SK-N-SH treated with all-trans-retinoic acid at 6 μM for 48 hours (cell line): ENCODE results near the gene DGKE.

Source experiments
- ATAC-seq: fragments of 200-7000 bp; cut with Tn5 transposase; 3 replicates; pipeline ENCODE4 v1.9.1; 2020; ENCODE audit warnings: mild to moderate bottlenecking, moderate library complexity
- ARNTL ChIP-seq: fragments of 450-650 bp; formaldehyde crosslinking; IDR thresholded peaks from 2 replicates; pipeline ENCODE4 v1.5.0; 2020; ENCODE audit warnings: low read depth, mild to moderate bottlenecking, moderate library complexity, borderline replicate concordance
- BACH2 ChIP-seq: fragments of 250-450 bp; sonication (Bioruptor Pico); IDR thresholded peaks from 2 replicates; pipeline ENCODE4 v1.9.0; 2021; ENCODE audit warnings: mild to moderate bottlenecking, borderline replicate concordance
- CSDC2 ChIP-seq: fragments of 250-450 bp; sonication (Bioruptor Pico); IDR thresholded peaks from 2 replicates; pipeline ENCODE4 v1.5.0; 2020; ENCODE audit warnings: mild to moderate bottlenecking, moderate library complexity
- CSRNP3 ChIP-seq: fragments of 250-450 bp; sonication (Bioruptor Pico); IDR thresholded peaks from 2 replicates; pipeline ENCODE4 v1.5.1; 2021; ENCODE audit warnings: mild to moderate bottlenecking, moderate library complexity
- ESRRG ChIP-seq: fragments of 250-450 bp; sonication (Bioruptor Pico); IDR thresholded peaks from 2 replicates; pipeline ENCODE4 v1.6.1; 2021; ENCODE audit warnings: mild to moderate bottlenecking
- GLIS3 ChIP-seq: fragments of 250-450 bp; sonication (Bioruptor Pico); IDR thresholded peaks from 2 replicates; pipeline ENCODE4 v1.5.0; 2020; ENCODE audit warnings: mild to moderate bottlenecking, moderate library complexity
- ISL1 ChIP-seq: fragments of 250-450 bp; sonication (Bioruptor Pico); IDR thresholded peaks from 2 replicates; pipeline ENCODE4 v2.1.2; 2022; ENCODE audit warnings: mild to moderate bottlenecking, moderate library complexity
- OSR1 ChIP-seq: fragments of 250-450 bp; sonication (Bioruptor Pico); IDR thresholded peaks from 2 replicates; pipeline ENCODE4 v1.8.0; 2022; ENCODE audit warnings: moderate library complexity, mild to moderate bottlenecking, inconsistent platforms
- PATZ1 ChIP-seq: fragments of 250-450 bp; sonication (Bioruptor Pico); IDR thresholded peaks from 2 replicates; pipeline ENCODE4 v1.8.0; 2020; ENCODE audit warnings: mild to moderate bottlenecking, moderate library complexity, borderline replicate concordance
- PPARA ChIP-seq: fragments of 250-450 bp; sonication (Bioruptor Pico); IDR thresholded peaks from 2 replicates; pipeline ENCODE4 v1.5.0; 2020; ENCODE audit warnings: mild to moderate bottlenecking, borderline replicate concordance
- RARB ChIP-seq: fragments of 250-450 bp; sonication (Bioruptor Pico); IDR thresholded peaks from 2 replicates; pipeline ENCODE4 v1.8.0; 2021; ENCODE audit warnings: mild to moderate bottlenecking, moderate library complexity
- SNAI2 ChIP-seq: fragments of 250-450 bp; sonication (Bioruptor Pico); IDR thresholded peaks from 2 replicates; pipeline ENCODE4 v1.5.0; 2020; ENCODE audit warnings: mild to moderate bottlenecking, moderate library complexity
- TCF4 ChIP-seq: fragments of 250-450 bp; sonication (Bioruptor Pico); IDR thresholded peaks from 2 replicates; pipeline ENCODE4 v1.8.0; 2021; ENCODE audit warnings: mild to moderate bottlenecking, moderate library complexity, borderline replicate concordance
- TOX ChIP-seq: fragments of 250-450 bp; sonication (Bioruptor Pico); IDR thresholded peaks from 2 replicates; pipeline ENCODE4 v1.8.0; 2021; ENCODE audit warnings: mild to moderate bottlenecking, moderate library complexity, borderline replicate concordance
- ZC3H10 ChIP-seq: fragments of 250-450 bp; sonication (Bioruptor Pico); IDR thresholded peaks from 2 replicates; pipeline ENCODE4 v1.5.1; 2021; ENCODE audit warnings: mild to moderate bottlenecking, moderate library complexity
- ZFP3 ChIP-seq: fragments of 250-450 bp; sonication (Bioruptor Pico); IDR thresholded peaks from 2 replicates; pipeline ENCODE4 v1.5.0; 2020; ENCODE audit warnings: mild to moderate bottlenecking, moderate library complexity
- ZFP30 ChIP-seq: fragments of 450-650 bp; formaldehyde crosslinking; IDR thresholded peaks from 2 replicates; pipeline ENCODE4 v1.5.0; 2022; ENCODE audit warnings: mild to moderate bottlenecking, moderate library complexity
- ZNF565 ChIP-seq: fragments of 450-650 bp; formaldehyde crosslinking; conservative IDR thresholded peaks from 2 replicates; pipeline ENCODE4 v1.5.0; 2020; ENCODE audit warnings: low read depth, mild to moderate bottlenecking, moderate library complexity
- ZNF70 ChIP-seq: fragments of 450-650 bp; formaldehyde crosslinking; IDR thresholded peaks from 2 replicates; pipeline ENCODE4 v1.5.0; 2020; ENCODE audit warnings: mild to moderate bottlenecking, moderate library complexity
- ZNF8 ChIP-seq: fragments of 450-650 bp; formaldehyde crosslinking; IDR thresholded peaks from 2 replicates; pipeline ENCODE4 v1.5.0; 2020; ENCODE audit warnings: mild to moderate bottlenecking, moderate library complexity
- TF ChIP-seq, protein P1 (sequence below): fragments of 250-450 bp; sonication (Bioruptor Pico); IDR thresholded peaks from 2 replicates; pipeline ENCODE4 v1.8.0; 2021; ENCODE audit warnings: low read depth, mild to moderate bottlenecking, moderate library complexity, borderline replicate concordance
- TF ChIP-seq, protein P2 (sequence below): fragments of 250-450 bp; sonication (Bioruptor Pico); IDR thresholded peaks from 2 replicates; pipeline ENCODE4 v1.5.1; 2020; ENCODE audit warnings: low read depth, mild to moderate bottlenecking, moderate library complexity
- TF ChIP-seq, protein P3 (sequence below): fragments of 250-450 bp; sonication (Bioruptor Pico); IDR thresholded peaks from 2 replicates; pipeline ENCODE4 v1.5.0; 2020; ENCODE audit warnings: mild to moderate bottlenecking, moderate library complexity

The DGKE gene

DNA sequence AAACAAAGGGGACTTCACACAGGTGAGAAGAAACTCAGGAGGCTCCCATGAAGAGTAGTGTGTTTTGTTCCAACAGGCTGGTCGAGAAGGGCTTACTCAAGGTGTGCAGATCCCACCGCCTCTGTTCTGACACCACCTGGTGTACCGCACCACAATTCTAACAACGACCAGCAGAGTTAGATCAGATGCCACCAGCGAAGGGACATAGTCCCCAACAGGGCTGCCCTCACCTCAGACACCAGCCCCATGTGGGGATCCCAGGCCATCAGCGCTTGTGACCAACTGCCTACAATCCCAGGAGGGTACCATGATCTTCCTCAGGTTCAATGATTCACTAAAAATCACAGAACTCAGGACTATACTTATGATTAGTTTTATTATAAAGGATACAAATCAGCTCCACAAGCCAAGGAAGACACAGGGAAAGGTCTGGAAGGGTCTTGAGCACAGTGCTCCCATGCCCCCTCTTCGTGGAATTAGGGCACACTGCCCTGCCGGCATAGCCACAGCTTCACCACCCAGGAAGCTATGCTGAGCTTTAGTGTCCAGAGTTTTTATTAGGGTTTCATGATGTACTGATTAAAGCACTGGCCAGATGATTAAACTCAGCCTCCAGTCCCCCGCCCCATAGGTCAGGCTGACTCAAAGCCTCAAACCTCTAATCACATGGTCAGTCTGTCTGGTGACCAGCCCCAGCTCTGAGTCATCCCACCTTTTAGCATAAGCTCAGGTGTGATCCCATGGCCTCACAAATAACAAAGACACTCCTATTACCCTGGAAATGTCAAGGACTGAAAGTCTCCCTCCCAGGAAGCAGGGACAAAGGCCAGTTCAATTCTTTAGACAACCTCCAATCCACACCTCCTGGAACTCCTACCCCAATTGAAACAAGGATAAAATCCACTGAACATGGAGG, 53.9 kb downstream of the DGKE start:
- TF ChIP-seq ISL1 (CRISPR knock-in tag): no peak
- TF ChIP-seq PATZ1 (CRISPR knock-in tag): no peak
- no peak for TF ChIP-seq TOX
- no peak for TF ChIP-seq ZFP3 (CRISPR knock-in tag)
- no peak for TF ChIP-seq ZNF8
- TF ChIP-seq ESRRG: no peak
- TF ChIP-seq, protein P1, sequence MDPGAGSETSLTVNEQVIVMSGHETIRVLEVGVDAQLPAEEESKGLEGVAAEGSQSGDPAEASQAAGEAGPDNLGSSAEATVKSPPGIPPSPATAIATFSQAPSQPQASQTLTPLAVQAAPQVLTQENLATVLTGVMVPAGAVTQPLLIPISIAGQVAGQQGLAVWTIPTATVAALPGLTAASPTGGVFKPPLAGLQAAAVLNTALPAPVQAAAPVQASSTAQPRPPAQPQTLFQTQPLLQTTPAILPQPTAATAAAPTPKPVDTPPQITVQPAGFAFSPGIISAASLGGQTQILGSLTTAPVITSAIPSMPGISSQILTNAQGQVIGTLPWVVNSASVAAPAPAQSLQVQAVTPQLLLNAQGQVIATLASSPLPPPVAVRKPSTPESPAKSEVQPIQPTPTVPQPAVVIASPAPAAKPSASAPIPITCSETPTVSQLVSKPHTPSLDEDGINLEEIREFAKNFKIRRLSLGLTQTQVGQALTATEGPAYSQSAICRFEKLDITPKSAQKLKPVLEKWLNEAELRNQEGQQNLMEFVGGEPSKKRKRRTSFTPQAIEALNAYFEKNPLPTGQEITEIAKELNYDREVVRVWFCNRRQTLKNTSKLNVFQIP: no peak
- no peak for TF ChIP-seq ZC3H10 (CRISPR knock-in tag)
- TF ChIP-seq ZNF70 (CRISPR knock-in tag): no peak
- no peak for TF ChIP-seq BACH2 (CRISPR knock-in tag)
- no peak for TF ChIP-seq ARNTL (CRISPR knock-in tag)
- TF ChIP-seq GLIS3: no peak
- TF ChIP-seq, protein P2, sequence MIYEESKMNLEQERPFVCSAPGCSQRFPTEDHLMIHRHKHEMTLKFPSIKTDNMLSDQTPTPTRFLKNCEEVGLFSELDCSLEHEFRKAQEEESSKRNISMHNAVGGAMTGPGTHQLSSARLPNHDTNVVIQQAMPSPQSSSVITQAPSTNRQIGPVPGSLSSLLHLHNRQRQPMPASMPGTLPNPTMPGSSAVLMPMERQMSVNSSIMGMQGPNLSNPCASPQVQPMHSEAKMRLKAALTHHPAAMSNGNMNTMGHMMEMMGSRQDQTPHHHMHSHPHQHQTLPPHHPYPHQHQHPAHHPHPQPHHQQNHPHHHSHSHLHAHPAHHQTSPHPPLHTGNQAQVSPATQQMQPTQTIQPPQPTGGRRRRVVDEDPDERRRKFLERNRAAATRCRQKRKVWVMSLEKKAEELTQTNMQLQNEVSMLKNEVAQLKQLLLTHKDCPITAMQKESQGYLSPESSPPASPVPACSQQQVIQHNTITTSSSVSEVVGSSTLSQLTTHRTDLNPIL (CRISPR knock-in tag): no peak
- no peak for TF ChIP-seq RARB (CRISPR knock-in tag)
- TF ChIP-seq, protein P3, sequence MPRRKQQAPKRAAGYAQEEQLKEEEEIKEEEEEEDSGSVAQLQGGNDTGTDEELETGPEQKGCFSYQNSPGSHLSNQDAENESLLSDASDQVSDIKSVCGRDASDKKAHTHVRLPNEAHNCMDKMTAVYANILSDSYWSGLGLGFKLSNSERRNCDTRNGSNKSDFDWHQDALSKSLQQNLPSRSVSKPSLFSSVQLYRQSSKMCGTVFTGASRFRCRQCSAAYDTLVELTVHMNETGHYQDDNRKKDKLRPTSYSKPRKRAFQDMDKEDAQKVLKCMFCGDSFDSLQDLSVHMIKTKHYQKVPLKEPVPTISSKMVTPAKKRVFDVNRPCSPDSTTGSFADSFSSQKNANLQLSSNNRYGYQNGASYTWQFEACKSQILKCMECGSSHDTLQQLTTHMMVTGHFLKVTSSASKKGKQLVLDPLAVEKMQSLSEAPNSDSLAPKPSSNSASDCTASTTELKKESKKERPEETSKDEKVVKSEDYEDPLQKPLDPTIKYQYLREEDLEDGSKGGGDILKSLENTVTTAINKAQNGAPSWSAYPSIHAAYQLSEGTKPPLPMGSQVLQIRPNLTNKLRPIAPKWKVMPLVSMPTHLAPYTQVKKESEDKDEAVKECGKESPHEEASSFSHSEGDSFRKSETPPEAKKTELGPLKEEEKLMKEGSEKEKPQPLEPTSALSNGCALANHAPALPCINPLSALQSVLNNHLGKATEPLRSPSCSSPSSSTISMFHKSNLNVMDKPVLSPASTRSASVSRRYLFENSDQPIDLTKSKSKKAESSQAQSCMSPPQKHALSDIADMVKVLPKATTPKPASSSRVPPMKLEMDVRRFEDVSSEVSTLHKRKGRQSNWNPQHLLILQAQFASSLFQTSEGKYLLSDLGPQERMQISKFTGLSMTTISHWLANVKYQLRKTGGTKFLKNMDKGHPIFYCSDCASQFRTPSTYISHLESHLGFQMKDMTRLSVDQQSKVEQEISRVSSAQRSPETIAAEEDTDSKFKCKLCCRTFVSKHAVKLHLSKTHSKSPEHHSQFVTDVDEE: no peak
- TF ChIP-seq SNAI2 (CRISPR knock-in tag): no peak
- ATAC-seq: no peak

DNA sequence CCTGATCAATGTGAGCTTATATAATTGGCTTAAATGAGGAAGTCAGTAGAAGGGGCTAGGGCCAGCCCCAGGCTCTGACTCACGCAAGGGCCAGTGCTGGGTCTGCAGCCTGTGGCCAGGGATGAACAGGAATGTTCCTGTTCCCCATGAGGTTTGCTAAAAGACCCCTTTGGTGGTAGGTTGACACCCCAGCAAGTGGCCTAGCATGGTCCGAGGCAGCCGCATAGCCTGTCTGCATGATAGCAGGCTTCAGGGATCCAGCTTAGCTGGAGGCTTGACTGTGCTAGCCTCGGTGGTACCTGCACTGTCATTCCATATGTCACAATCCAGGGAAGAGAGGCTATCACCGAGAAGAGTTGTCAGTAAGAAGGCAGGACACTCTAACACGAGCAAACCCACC, 56.4 kb downstream of the DGKE start:
- no peak for ATAC-seq
- TF ChIP-seq CSDC2 (CRISPR knock-in tag) (no peak), TCF4 (CRISPR knock-in tag) (no peak), PPARA (no peak), CSRNP3 (CRISPR knock-in tag) (no peak), ZFP30 (no peak), OSR1 (CRISPR knock-in tag) (no peak), SNAI2 (CRISPR knock-in tag) (no peak), ESRRG (no peak), ZNF565 (CRISPR knock-in tag) (no peak), GLIS3 (no peak), ARNTL (CRISPR knock-in tag) (no peak), BACH2 (CRISPR knock-in tag) (no peak)
- TF ChIP-seq, protein P2 (CRISPR knock-in tag): no peak
- TF ChIP-seq, protein P3: no peak
- TF ChIP-seq, protein P1: no peak
